HFF-Myc (cell line): ENCODE measurements around the gene CHRNA1.

Experiments
- DNase-seq: peaks from one replicate; pipeline ENCODE4 v3.0.0-alpha.2; 2011; ENCODE audit warnings: low read depth; ENCODE audit errors: extremely low read depth
- H3K4me3 ChIP-seq: replicated peaks from 2 replicates; pipeline ENCODE4 v1.5.1; 2011; ENCODE audit warnings: low read depth, mild to moderate bottlenecking, control low read depth, low read length
- CTCF ChIP-seq: IDR thresholded peaks from 2 replicates; pipeline ENCODE4 v1.5.1; 2012; ENCODE audit warnings: mild to moderate bottlenecking, low read depth, low read length, control low read depth; ENCODE audit errors: missing control alignments

Gene CHRNA1

GRCh38 chr2:174740721-174741120 lies 23.6 kb downstream of the CHRNA1 start:
- no peak overlapping the region for H3K4me3 ChIP-seq
- DNase-seq: no peak
- no peak for TF ChIP-seq CTCF

GRCh38 chr2:174738841-174739240 lies 25.4 kb downstream of the CHRNA1 start:
- no peak overlapping the region for H3K4me3 ChIP-seq
- TF ChIP-seq CTCF: no peak
- no peak for DNase-seq

GRCh38 chr2:174731546-174731945 lies 32.7 kb downstream of the CHRNA1 start:
- H3K4me3 ChIP-seq: no peak overlapping the region
- no peak for DNase-seq
- TF ChIP-seq CTCF: no peak

GRCh38 chr2:174730698-174731018 lies 33.6 kb downstream of the CHRNA1 start:
- H3K4me3 ChIP-seq: no peak overlapping the region
- DNase-seq: no peak
- TF ChIP-seq CTCF: no peak

- no peak for TF ChIP-seq CTCF
- DNase-seq: no peak
- peak overlapping the region; percentile 39 for H3K4me3 ChIP-seq
Measured at GRCh38 chr2:174729797-174730697, 34.2 kb downstream of the CHRNA1 start.

GRCh38 chr2:174728096-174728495 lies 36.2 kb downstream of the CHRNA1 start:
- DNase-seq: no peak
- no peak for TF ChIP-seq CTCF
- no peak overlapping the region for H3K4me3 ChIP-seq

GRCh38 chr2:174726212-174726611 lies 38.1 kb downstream of the CHRNA1 start:
- TF ChIP-seq CTCF: no peak
- DNase-seq: no peak
- H3K4me3 ChIP-seq: no peak overlapping the region
